Measurements from ENCODE around the gene ASS1.

ASS1 gene

GRCh38 chr9:130422546-130422945 is 22.2 kb upstream of the ASS1 start:
- no peak overlapping the region for H2AFZ ChIP-seq (ENCODE audit: low read depth, low read length, severe bottlenecking)

GRCh38 chr9:130423272-130423671 is 21.5 kb upstream of the ASS1 start:
- no peak overlapping the region for H3K9ac ChIP-seq (ENCODE audit: low read length)
- no peaks in the 10 kb centered on the region for H3K36me3 ChIP-seq (ENCODE audit: low read length)
- H3K79me2 ChIP-seq (ENCODE audit: insufficient read depth, low read length) = no peaks in the 10 kb centered on the region
- no peaks in the 10 kb centered on the region for H3K9me3 ChIP-seq (ENCODE audit: insufficient read depth, low read length)
- H2AFZ ChIP-seq (ENCODE audit: low read depth, low read length, severe bottlenecking) = no peak overlapping the region
- no peak overlapping the region for H3K27ac ChIP-seq (ENCODE audit: low read depth, low read length)
- no peaks in the 10 kb centered on the region for H3K9me2 ChIP-seq (replicated peaks; ENCODE audit: insufficient read depth, low read length)
- no peaks in the 10 kb centered on the region for H4K20me1 ChIP-seq (ENCODE audit: low read depth, low read length)
- no peak overlapping the region for H3K4me2 ChIP-seq (ENCODE audit: low read depth, low read length, poor library complexity, severe bottlenecking)
- no peak for TF ChIP-seq EZH2phosphoT487 (conservative IDR thresholded peaks at IDR 0.05; ENCODE audit: low read length)
- TF ChIP-seq CTCF (IDR thresholded peaks at IDR 0.05; ENCODE audit: insufficient read depth, low read length, poor library complexity, severe bottlenecking) = no peak
- H3K4me3 ChIP-seq (ENCODE audit: insufficient read depth, low read length, poor library complexity, severe bottlenecking) = no peak overlapping the region
- no peaks in the 10 kb centered on the region for H3F3A ChIP-seq (ENCODE audit: insufficient read depth)
- no peaks in the 10 kb centered on the region for H3K27me3 ChIP-seq (ENCODE audit: low read length)

More at GRCh38 chr9:130422546-130422945, 22.2 kb upstream of the ASS1 start:
- Histone ChIP-seq H3K9me2 (replicated peaks; ENCODE audit: insufficient read depth, low read length) (no peaks in the 10 kb centered on the region), H3K79me2 (ENCODE audit: insufficient read depth, low read length) (no peaks in the 10 kb centered on the region), H3K4me2 (ENCODE audit: low read depth, low read length, poor library complexity, severe bottlenecking) (no peak overlapping the region), H3K9me3 (ENCODE audit: insufficient read depth, low read length) (no peaks in the 10 kb centered on the region), H3F3A (ENCODE audit: insufficient read depth) (no peaks in the 10 kb centered on the region), H3K9ac (ENCODE audit: low read length) (no peak overlapping the region), H3K27ac (ENCODE audit: low read depth, low read length) (no peak overlapping the region), H3K27me3 (ENCODE audit: low read length) (no peaks in the 10 kb centered on the region), H3K36me3 (ENCODE audit: low read length) (no peaks in the 10 kb centered on the region), H4K20me1 (ENCODE audit: low read depth, low read length) (no peaks in the 10 kb centered on the region), H3K4me3 (ENCODE audit: insufficient read depth, low read length, poor library complexity, severe bottlenecking) (no peak overlapping the region)
- TF ChIP-seq CTCF (IDR thresholded peaks at IDR 0.05; ENCODE audit: insufficient read depth, low read length, poor library complexity, severe bottlenecking) (no peak), EZH2phosphoT487 (conservative IDR thresholded peaks at IDR 0.05; ENCODE audit: low read length) (no peak)

- no peaks in the 10 kb centered on the region for H3K79me2 ChIP-seq (ENCODE audit: insufficient read depth, low read length)
- H3K4me3 ChIP-seq (ENCODE audit: insufficient read depth, low read length, poor library complexity, severe bottlenecking) = no peak overlapping the region
- H3K9me2 ChIP-seq (replicated peaks; ENCODE audit: insufficient read depth, low read length) = no peaks in the 10 kb centered on the region
- H3K4me2 ChIP-seq (ENCODE audit: low read depth, low read length, poor library complexity, severe bottlenecking) = no peak overlapping the region
- no peak overlapping the region for H3K9ac ChIP-seq (ENCODE audit: low read length)
- no peaks in the 10 kb centered on the region for H3F3A ChIP-seq (ENCODE audit: insufficient read depth)
- H2AFZ ChIP-seq (ENCODE audit: low read depth, low read length, severe bottlenecking) = no peak overlapping the region
- no peak for TF ChIP-seq CTCF (IDR thresholded peaks at IDR 0.05; ENCODE audit: insufficient read depth, low read length, poor library complexity, severe bottlenecking)
- TF ChIP-seq EZH2phosphoT487 (conservative IDR thresholded peaks at IDR 0.05; ENCODE audit: low read length) = no peak
- H4K20me1 ChIP-seq (ENCODE audit: low read depth, low read length) = no peaks in the 10 kb centered on the region
- no peaks in the 10 kb centered on the region for H3K27me3 ChIP-seq (ENCODE audit: low read length)
- no peak overlapping the region for H3K27ac ChIP-seq (ENCODE audit: low read depth, low read length)
- H3K9me3 ChIP-seq (ENCODE audit: insufficient read depth, low read length) = no peaks in the 10 kb centered on the region
- H3K36me3 ChIP-seq (ENCODE audit: low read length) = no peaks in the 10 kb centered on the region
Observed at GRCh38 chr9:130424595-130425454, 19.9 kb upstream of the ASS1 start.

Measured in SU-DHL-6 (cell line).